GM12891 (cell line): ENCODE measurements around the gene LCN1. TPM values are rescaled to one million over a fixed set of nuclear protein-coding genes. Genes with fewer than 3 reads are reported as not detected.

Experiments used
- DNase-seq: peaks from one replicate; pipeline ENCODE4 v3.0.0; 2011; ENCODE audit warnings: low spot score; ENCODE audit not compliant: insufficient read length
- FAIRE-seq: peaks from 2 replicates; lab custom pipeline; 2011; peaks lifted over from hg19 to GRCh38; lab: Jason Lieb, UNC
- PAX5 ChIP-seq: IDR thresholded peaks from 2 replicates; pipeline ENCODE4 v1.6.1; 2011; ENCODE audit warnings: low read length, moderate library complexity, mild to moderate bottlenecking; ENCODE audit not compliant: insufficient read depth, severe bottlenecking
- POLR2A ChIP-seq: IDR thresholded peaks from 2 replicates; pipeline ENCODE4 v1.6.1; 2011; ENCODE audit warnings: low read depth, low read length, control low read depth
- POLR2AphosphoS5 ChIP-seq: IDR thresholded peaks from 2 replicates; pipeline ENCODE4 v1.6.1; 2011; ENCODE audit warnings: low read depth, low read length, control low read depth
- POU2F2 ChIP-seq: IDR thresholded peaks from 2 replicates; pipeline ENCODE4 v1.6.1; 2011; ENCODE audit warnings: low read depth, mild to moderate bottlenecking, control low read depth, low read length, moderate library complexity
- SPI1 ChIP-seq: IDR thresholded peaks from 2 replicates; pipeline ENCODE4 v1.6.1; 2011; ENCODE audit warnings: low read depth, low read length, control low read depth
- TAF1 ChIP-seq: IDR thresholded peaks from 2 replicates; pipeline ENCODE4 v1.6.1; 2011; ENCODE audit warnings: low read depth, low read length, control low read depth
- polyA plus RNA-seq: library from polyadenylated mRNA; unstranded; fragments of >200 nt; gene quantifications from one replicate; pipeline ENCODE4 v1.2.1, GENCODE V29; 2012; ENCODE audit warnings: low read depth, missing spikeins, inconsistent platforms; ENCODE audit not compliant: missing spikeins

Gene LCN1
- polyA plus RNA-seq, result not detected

- no peak for DNase-seq
- FAIRE-seq, result no peak
- TF ChIP-seq SPI1 (no peak), POU2F2 (no peak), POLR2A (no peak), TAF1 (no peak), POLR2AphosphoS5 (no peak), PAX5 (no peak)
Observed at GRCh38 chr9:135520916-135521607, at the start of gene LCN1. Gene LCN1 (plus strand): TSS chr9:135521440. CDS start chr9:135521498, 58 bp downstream.

- TF ChIP-seq TAF1 (no peak), SPI1 (no peak), POLR2A (no peak), PAX5 (no peak), POLR2AphosphoS5 (no peak), POU2F2 (no peak)
- DNase-seq (no peak), FAIRE-seq (no peak)
Observed at GRCh38 chr9:135471791-135472640, 49.2 kb upstream of the LCN1 start.

GRCh38 chr9:135473972-135474543 lies 47.2 kb upstream of the LCN1 start:
- no peak for FAIRE-seq
- DNase-seq, result no peak
- TF ChIP-seq TAF1 (no peak), SPI1 (no peak), POLR2AphosphoS5 (no peak), POU2F2 (no peak), PAX5 (no peak), POLR2A (no peak)

GRCh38 chr9:135474915-135475314 lies 46.3 kb upstream of the LCN1 start:
- TF ChIP-seq POU2F2 (peak; percentile 97), SPI1 (no peak)
- DNase-seq, result no peak
- FAIRE-seq, result no peak

- DNase-seq, result no peak
- TF ChIP-seq POU2F2 (no peak), PAX5 (no peak), POLR2AphosphoS5 (no peak), POLR2A (no peak), TAF1 (no peak), SPI1 (no peak)
- FAIRE-seq, result no peak
Observed at GRCh38 chr9:135476561-135477355, 44.5 kb upstream of the LCN1 start.

- no peak for FAIRE-seq
- TF ChIP-seq POU2F2 (no peak), POLR2A (no peak), POLR2AphosphoS5 (no peak), PAX5 (no peak), SPI1 (no peak), TAF1 (no peak)
- DNase-seq, result no peak
Observed at GRCh38 chr9:135478191-135478590, 43.0 kb upstream of the LCN1 start.

- FAIRE-seq (no peak), DNase-seq (no peak)
- TF ChIP-seq PAX5, result no peak
- no peak for TF ChIP-seq POLR2A
- TF ChIP-seq POU2F2, result no peak
- TF ChIP-seq POLR2AphosphoS5, result no peak
- TF ChIP-seq TAF1, result no peak
- no peak for TF ChIP-seq SPI1
Observed at GRCh38 chr9:135478829-135479468, 42.3 kb upstream of the LCN1 start.

- DNase-seq, result no peak
- no peak for FAIRE-seq
- TF ChIP-seq POLR2AphosphoS5, result no peak
- TF ChIP-seq POLR2A, result no peak
- TF ChIP-seq SPI1, result no peak
- TF ChIP-seq PAX5, result no peak
- TF ChIP-seq POU2F2, result no peak
- TF ChIP-seq TAF1, result no peak
Observed at GRCh38 chr9:135479469-135480052, 41.7 kb upstream of the LCN1 start, which contains the start of gene PPP1R26. Gene PPP1R26 (plus strand): TSS chr9:135479782. CDS start chr9:135484511, 4,729 bp downstream.
